Duodenal mucosa (tissue), 2 donors: ENCODE results near the gene NUP62CL.

Experiments
- H3K27ac ChIP-seq: one replicate; pipeline ENCODE4 v1.7.0; 2013; ENCODE audit warnings: low read depth, low read length
- H3K27me3 ChIP-seq, 2 donors: one replicate each; pipeline ENCODE4 v1.7.0; 2013; ENCODE audit warnings: low read length in 2 of 2, control low read depth in 1 of 2; ENCODE audit not compliant: insufficient read depth in 2 of 2, control insufficient read depth in 1 of 2
- H3K36me3 ChIP-seq, 2 donors: one replicate each; pipeline ENCODE4 v1.7.0; 2013; ENCODE audit warnings: low read length in 2 of 2, control low read depth in 1 of 2; ENCODE audit not compliant: insufficient read depth in 2 of 2, control insufficient read depth in 1 of 2
- H3K4me1 ChIP-seq, 2 donors: one replicate each; pipeline ENCODE4 v1.7.0; 2013; ENCODE audit warnings: low read length in 2 of 2, control low read depth in 1 of 2; ENCODE audit not compliant: insufficient read depth in 2 of 2, control insufficient read depth in 1 of 2
- H3K4me3 ChIP-seq, 2 donors: one replicate each; pipeline ENCODE4 v1.7.0; 2013; ENCODE audit warnings: low read length in 2 of 2, low read depth in 1 of 2
- H3K9ac ChIP-seq, 2 donors: one replicate each; pipeline ENCODE4 v1.7.0; 2013; ENCODE audit warnings: low read length in 2 of 2, low read depth in 1 of 2
- H3K9me3 ChIP-seq, 2 donors: one replicate each; pipeline ENCODE4 v1.7.0; 2013; ENCODE audit warnings: low read length in 2 of 2, control low read depth in 1 of 2; ENCODE audit not compliant: control insufficient read depth in 1 of 2

NUP62CL gene

DNA sequence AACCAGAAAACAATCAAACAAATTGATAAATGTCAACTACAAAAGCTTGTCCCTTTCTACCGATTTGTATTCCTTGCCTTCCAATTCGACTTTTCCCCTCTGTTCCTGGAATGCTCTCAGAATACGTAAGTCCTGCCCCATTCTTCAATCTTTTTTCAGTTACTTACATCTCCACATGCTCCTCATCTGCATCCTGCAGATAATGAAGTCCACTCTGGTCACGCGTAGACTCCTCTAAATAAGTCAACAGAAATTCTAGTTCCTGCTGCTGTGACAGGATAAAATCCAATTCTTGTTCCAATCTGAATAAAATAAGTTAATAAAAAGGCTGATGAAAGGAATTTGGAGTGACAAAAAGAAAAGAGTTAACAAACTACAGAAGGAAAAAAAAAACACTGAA lies 53.2 kb downstream of the NUP62CL start:
- H3K9me3 ChIP-seq: no peaks in the 10 kb centered on the region
- no peaks in the 10 kb centered on the region for H3K36me3 ChIP-seq
- H3K27ac ChIP-seq: no peak overlapping the region
- H3K27me3 ChIP-seq: no peaks in the 10 kb centered on the region
- no peak overlapping the region for H3K9ac ChIP-seq
- H3K4me1 ChIP-seq: no peaks in the 10 kb centered on the region
- no peak overlapping the region for H3K4me3 ChIP-seq

- Histone ChIP-seq H3K4me3 (no peak overlapping the region), H3K36me3 (no peaks in the 10 kb centered on the region), H3K9me3 (no peaks in the 10 kb centered on the region), H3K4me1 (no peaks in the 10 kb centered on the region), H3K27me3 (no peaks in the 10 kb centered on the region), H3K27ac (no peak overlapping the region), H3K9ac (no peak overlapping the region)
These were observed 59.6 kb downstream of the NUP62CL start for GRCh38 chrX:107146670-107147069.

- Histone ChIP-seq H3K9ac (no peak overlapping the region), H3K27me3 (no peaks in the 10 kb centered on the region), H3K36me3 (no peaks in the 10 kb centered on the region), H3K27ac (no peak overlapping the region), H3K9me3 (no peaks in the 10 kb centered on the region), H3K4me1 (no peaks in the 10 kb centered on the region), H3K4me3 (no peak overlapping the region)
These were observed 70.3 kb downstream of the NUP62CL start for GRCh38 chrX:107135965-107136307.

DNA sequence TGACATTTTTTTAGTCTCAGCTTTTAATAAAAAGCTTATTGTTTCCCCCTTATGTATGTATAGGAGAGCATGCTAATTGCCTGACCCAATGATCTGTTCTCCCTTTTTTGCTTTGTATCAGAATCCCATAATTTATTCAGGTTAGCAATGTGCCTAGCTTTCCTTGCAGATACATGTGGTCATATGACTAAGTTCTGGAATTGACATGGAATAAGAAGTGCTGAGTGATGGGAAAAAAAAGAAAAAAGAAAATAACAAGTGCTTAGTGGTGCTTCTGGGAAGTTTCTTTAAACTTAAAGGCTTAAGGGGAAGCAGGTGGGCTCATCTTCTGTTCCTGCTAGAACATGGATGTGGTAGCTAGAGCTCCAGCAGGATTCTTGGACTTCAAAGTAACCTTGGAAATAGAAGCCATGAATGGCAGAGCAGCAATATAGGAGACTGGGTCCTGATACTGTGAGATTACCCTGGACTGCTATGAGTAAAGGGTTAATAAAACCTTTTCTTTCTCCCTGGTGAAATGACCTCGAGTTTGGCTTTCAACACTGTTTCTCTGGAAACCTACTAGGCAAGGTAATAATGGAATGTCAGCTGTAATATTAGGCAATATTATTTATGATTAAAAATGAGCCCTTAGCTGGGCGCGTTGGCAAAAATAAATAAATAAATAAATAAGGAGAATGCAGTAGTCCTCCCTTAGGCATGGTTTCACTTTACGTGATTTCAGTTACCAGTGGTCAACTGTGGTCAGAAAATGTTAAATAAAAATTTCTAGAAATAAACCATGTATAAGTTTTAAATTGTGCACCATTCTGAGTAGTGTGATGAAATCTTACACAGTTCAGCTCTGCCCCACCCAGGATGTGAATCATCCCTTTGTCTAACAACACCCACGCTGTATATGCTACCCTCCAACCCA lies 70.9 kb downstream of the NUP62CL start:
- H3K9ac ChIP-seq: no peak overlapping the region

GRCh38 chrX:107123750-107124149 lies 82.5 kb downstream of the NUP62CL start:
- H3K9ac ChIP-seq: no peak overlapping the region
- H3K9me3 ChIP-seq: no peaks in the 10 kb centered on the region
- no peaks in the 10 kb centered on the region for H3K27me3 ChIP-seq
- no peak overlapping the region for H3K27ac ChIP-seq
- H3K4me3 ChIP-seq: no peak overlapping the region
- no peaks in the 10 kb centered on the region for H3K36me3 ChIP-seq
- H3K4me1 ChIP-seq: no peaks in the 10 kb centered on the region

More for the DNA sequence above, 70.9 kb downstream of the NUP62CL start:
- Histone ChIP-seq H3K9me3 (no peaks in the 10 kb centered on the region), H3K4me1 (no peaks in the 10 kb centered on the region), H3K36me3 (no peaks in the 10 kb centered on the region), H3K27ac (no peak overlapping the region), H3K4me3 (no peak overlapping the region), H3K27me3 (no peaks in the 10 kb centered on the region)

- Histone ChIP-seq H3K27me3 (no peaks in the 10 kb centered on the region), H3K27ac (no peak overlapping the region), H3K36me3 (peaks cover 9 to 17% of the 10 kb centered on the region in 2 donors), H3K9ac (no peak overlapping the region), H3K4me3 (peak overlapping the region; percentile 79), H3K4me1 (peaks cover 5 to 9% of the 10 kb centered on the region in 2 donors), H3K9me3 (no peaks in the 10 kb centered on the region)
These were observed 87.0 kb downstream of the NUP62CL start for GRCh38 chrX:107119283-107119682.

DNA sequence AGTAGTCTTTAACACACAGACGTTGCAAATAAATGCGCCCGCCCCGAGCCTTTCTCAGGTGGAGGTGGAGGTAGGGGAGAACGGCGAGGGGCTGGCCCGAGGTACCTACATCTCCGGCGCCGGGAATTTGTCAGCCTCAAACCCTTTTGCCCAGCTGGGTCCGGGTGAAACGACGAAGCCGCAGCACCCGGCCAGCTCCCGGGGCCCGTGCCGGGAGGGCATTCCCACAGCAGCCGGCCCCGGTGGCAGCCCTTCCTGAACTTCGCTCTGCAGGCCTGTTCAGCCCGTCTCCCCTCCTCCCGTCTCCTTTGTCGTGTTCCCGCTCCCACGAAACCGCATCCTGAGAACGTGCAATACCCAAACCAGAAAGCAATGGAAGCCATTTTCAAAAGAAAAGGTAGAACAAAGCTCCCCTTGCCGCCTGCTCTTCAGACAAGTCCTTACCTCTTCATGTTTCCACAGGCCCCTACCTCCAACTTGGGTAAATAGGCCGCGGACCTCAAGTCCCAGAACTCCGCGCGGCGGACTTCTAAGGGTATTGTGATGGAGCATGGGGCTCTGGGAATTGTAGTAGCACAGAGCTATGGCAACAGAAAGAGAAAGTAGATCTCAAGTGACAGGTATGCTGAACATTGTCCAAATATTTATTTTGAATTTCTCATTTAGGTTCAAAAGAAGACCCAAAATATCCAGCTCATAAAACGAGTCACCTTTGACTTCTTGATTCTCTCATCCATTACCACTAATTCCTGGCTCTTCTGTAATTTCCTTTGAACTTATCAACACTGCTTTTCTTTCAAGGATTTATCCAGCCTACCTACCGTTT lies 87.7 kb downstream of the NUP62CL start, which contains the start of gene RBM41:
TSS of gene RBM41 (minus strand) at position 501 of the 826 bp plus-strand sequence. CDS start at position 452, 49 bp downstream.
- peak within 1 kb of the TSS; percentile 47 to 54 for H3K9ac ChIP-seq
- peaks cover 5 to 9% of the 10 kb centered on the region in 2 donors for H3K4me1 ChIP-seq
- no peaks in the 10 kb centered on the region for H3K9me3 ChIP-seq
- peaks cover 13 to 24% of the 10 kb centered on the region in 2 donors for H3K36me3 ChIP-seq
- H3K4me3 ChIP-seq: peak within 1 kb of the TSS; percentile 79
- H3K27me3 ChIP-seq: no peaks in the 10 kb centered on the region
- H3K27ac ChIP-seq: peak within 1 kb of the TSS; percentile 10

GRCh38 chrX:107117993-107118321 lies 88.3 kb downstream of the NUP62CL start:
- Histone ChIP-seq H3K9me3 (no peaks in the 10 kb centered on the region), H3K27me3 (no peaks in the 10 kb centered on the region), H3K4me3 (peak overlapping the region; percentile 79), H3K4me1 (peaks cover 5 to 9% of the 10 kb centered on the region in 2 donors), H3K36me3 (peaks cover 15 to 29% of the 10 kb centered on the region in 2 donors), H3K9ac (peak overlapping the region; percentile 47 to 54), H3K27ac (no peak overlapping the region)

- Histone ChIP-seq H3K27ac (no peak overlapping the region), H3K4me3 (no peak overlapping the region), H3K36me3 (peaks cover 4 to 15% of the 10 kb centered on the region in 2 donors), H3K9me3 (no peaks in the 10 kb centered on the region), H3K27me3 (no peaks in the 10 kb centered on the region), H3K4me1 (no peaks in the 10 kb centered on the region), H3K9ac (no peak overlapping the region)
These were observed 98.8 kb downstream of the NUP62CL start for GRCh38 chrX:107107459-107107858.

GRCh38 chrX:107102980-107103379 lies 103.3 kb downstream of the NUP62CL start:
- no peak overlapping the region for H3K27ac ChIP-seq
- H3K27me3 ChIP-seq: no peaks in the 10 kb centered on the region
- no peaks in the 10 kb centered on the region for H3K4me1 ChIP-seq
- no peak overlapping the region for H3K9ac ChIP-seq
- H3K9me3 ChIP-seq: no peaks in the 10 kb centered on the region
- H3K36me3 ChIP-seq: peaks cover 4 to 9% of the 10 kb centered on the region in 2 donors
- H3K4me3 ChIP-seq: no peak overlapping the region
